ENCODE results near the gene GLT8D2.

- TF ChIP-seq HOXB5 (CRISPR knock-in tag; IDR thresholded peaks at IDR 0.05) (no peak), CTCF (IDR thresholded peaks at IDR 0.05) (no peak), POLR2A (IDR thresholded peaks at IDR 0.05; ENCODE audit: low read length) (no peak), REST (IDR thresholded peaks at IDR 0.05) (no peak), BHLHE40 (IDR thresholded peaks at IDR 0.05; ENCODE audit: low read depth, low read length) (no peak), TP53 (CRISPR knock-in tag; IDR thresholded peaks at IDR 0.05) (no peak), MYC (IDR thresholded peaks at IDR 0.05; ENCODE audit: borderline replicate concordance, low read length) (no peak), RAD21 (conservative IDR thresholded peaks at IDR 0.05 in 1 of 2, IDR thresholded peaks at IDR 0.05 in 1 of 2) (no peak), GATA3 (IDR thresholded peaks at IDR 0.05; ENCODE audit: borderline replicate concordance) (no peak), MAX (IDR thresholded peaks at IDR 0.05) (no peak), CEBPB (IDR thresholded peaks at IDR 0.05) (no peak), RNF2 (IDR thresholded peaks at IDR 0.05; ENCODE audit: borderline replicate concordance, low read depth) (no peak)
Observed at GRCh38 chr12:104064842-104065427, 14.9 kb upstream of the GLT8D2 start.
